Measurements from ENCODE around the gene SLC9A7. TPM values are rescaled to one million over a fixed set of nuclear protein-coding genes. Genes with fewer than 3 reads are reported as not detected.
"Not testable (repeated sequence)": the region's sequence is repeated elsewhere in the genome, so short reads cannot be mapped to it uniquely, and the experiment has no call there.

The SLC9A7 gene
- polyA plus RNA-seq (ENCODE audit: insufficient read length in 4 of 4): 1 to 10 TPM; 4.2 to 5.5 (median 4.6) TPM

DNA sequence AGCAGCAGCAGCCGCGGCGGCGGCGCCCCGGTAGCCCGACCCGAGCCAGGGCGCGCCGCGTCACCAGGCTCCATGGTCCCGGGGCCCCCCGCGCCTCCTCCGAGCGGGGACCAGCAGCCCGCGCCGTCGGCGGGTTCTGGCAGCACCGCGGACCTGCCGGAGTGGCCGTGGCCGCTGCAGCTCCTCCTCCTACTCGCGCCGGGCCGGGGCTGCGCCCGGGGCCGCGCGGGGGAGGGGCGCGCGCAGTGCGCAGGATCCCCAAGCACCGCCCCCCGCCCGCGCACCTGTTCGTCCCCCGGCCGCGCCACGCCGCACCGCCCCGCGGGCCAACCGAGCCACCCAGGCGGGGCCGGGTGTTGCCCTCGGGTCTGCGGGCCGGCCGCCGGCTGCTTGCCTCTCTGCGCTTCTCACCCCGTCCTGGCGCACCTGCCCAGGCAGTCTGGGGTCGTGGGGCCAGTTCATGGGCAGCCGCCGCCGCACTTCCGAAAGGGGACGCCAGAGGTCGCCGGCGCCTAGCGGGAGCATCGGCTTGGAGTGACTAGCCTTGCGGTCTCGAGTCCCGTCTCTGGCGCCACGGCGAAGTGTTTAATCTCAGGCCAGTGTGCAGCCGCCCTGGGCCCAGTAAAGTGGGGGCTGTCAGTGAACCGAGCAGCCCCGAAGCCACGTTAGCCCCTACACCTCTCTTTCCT, at the start of gene SLC9A7:
Gene SLC9A7 (minus strand): TSS at position 163 of the 689 bp plus-strand sequence. CDS start 89 bp downstream, at position 74.
- DNase-seq (ENCODE audit: low read depth in 4 of 4, low spot score in 3 of 4): peak in 3 of 4 donors; percentile 22 to 32 (median 31)

DNA sequence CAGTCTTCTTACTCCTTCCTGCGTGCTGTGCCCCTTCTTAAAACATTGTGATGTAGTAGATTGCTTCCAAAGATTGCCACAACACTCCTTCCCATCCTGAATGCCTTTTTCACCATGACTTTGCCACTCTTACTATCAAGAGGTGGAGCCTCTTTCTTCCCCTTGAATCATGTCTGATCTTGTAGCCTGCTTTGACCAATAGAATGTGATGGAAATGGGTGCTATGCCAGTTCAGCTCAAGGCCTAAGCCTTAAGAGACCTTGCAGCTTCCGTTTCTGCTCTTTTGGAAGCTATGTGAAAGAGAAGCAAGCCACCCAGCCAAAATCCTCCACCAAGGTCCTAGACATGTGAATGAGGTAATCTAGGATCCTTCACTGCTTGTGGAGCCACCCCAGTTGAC, 46.4 kb upstream of the SLC9A7 start:
- DNase-seq (ENCODE audit: low read depth in 4 of 4, low spot score in 3 of 4): no peak

DNA sequence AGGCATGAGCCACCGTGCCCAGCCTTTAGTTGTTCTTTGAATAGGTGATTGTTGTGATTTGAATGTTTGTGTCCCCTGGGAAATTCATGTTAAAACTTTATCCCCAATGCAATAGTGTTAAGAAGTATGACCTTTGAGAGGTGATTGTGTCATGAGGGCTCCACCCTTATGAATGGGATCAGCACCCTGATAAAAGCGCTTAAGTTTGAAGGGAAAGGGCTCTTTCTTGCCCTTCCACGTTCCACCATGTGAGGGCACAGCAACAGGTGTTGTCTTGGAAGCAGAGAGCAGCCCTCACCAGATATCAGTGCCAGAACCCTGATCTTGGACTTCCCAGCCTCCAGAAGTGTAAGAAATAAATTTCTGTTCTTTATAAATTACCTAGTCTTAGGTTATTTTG, 44.2 kb upstream of the SLC9A7 start:
- no peak for DNase-seq (ENCODE audit: low read depth in 4 of 4, low spot score in 3 of 4)

DNA sequence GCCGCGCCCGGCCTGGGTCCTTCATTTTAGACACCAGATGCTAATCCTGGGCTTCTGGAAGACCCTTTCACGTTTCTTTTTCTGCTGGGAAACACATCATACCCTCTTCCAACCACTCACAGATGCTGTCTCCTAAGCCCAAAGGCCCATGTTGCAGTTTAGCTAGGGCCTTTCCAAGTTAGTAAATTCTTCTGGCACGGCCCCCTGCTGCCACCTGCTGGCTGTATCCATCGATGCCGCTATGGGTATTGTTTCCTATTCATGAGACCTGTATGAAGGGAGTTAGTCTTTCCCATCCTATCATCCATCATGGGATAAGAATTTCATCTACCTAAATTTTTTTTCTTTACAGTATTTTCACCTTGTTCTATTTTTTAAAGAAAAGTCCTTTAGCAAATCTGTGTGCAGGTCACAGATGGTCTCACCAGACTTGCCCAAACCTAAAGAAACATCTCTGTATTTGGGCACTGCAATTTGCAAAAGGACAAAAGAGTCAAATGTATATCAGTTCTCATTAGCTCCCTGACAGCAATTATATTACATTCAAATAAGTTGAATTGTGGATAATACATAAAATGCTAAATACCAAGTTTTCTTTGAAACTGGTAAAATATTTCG, 37.8 kb upstream of the SLC9A7 start:
- peak in 2 of 4 donors; percentile 2 to 12 for DNase-seq (ENCODE audit: low read depth in 4 of 4, low spot score in 3 of 4)

DNA sequence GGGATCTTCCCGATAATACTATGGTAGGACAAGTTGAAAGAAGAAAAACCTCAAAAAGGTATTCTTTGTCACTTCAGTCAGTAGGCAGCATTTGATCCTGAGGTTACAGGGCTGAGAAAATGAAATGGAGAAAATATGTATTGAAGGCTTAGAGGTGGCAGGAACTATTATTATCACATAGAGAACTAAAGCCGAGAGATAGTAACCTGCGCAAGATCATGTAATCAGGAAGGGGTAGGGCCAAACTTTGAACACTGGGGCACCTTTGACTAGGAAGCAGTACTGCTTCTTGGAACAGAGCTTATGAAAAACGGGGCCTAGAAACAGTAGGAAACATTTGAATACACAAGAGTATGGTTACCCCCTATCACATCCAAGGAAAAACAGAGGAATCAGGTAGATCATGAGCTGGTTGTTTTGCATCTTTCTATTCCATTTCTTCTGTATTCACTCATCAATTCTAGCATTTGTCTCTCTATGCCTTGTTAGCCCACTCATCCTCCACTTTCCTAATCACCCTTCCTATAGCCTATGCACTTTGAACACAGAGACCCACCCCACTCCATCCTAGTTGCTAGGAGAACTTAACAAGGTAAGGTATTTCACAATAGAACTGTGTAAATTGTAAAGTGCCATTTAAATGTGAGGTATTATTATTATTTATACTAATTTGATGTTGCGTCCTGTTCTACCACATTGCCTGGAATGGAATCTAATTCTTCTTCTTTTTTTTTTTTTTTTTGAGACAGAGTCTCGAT, 34.6 kb upstream of the SLC9A7 start:
- no peak for DNase-seq (ENCODE audit: low read depth in 4 of 4, low spot score in 3 of 4)

DNA sequence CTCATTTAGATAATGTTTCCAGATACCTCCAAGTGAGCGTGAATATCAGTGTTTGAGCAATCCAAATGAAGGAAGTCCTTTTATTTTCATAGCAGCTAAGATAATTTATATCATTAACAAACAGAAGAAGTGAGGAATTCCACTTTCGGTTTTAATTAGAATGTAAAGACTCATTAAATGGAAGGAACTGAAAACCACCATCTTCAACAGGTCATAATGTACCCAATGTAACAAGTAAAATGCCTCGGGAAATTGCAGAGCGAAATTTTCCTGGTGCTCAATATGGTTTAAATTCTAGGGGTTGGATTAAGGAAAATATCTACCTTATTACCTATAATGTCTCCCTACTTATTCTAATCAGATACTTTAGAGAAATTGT, 33.9 kb upstream of the SLC9A7 start:
- DNase-seq (ENCODE audit: low read depth in 4 of 4, low spot score in 3 of 4): no peak

DNA sequence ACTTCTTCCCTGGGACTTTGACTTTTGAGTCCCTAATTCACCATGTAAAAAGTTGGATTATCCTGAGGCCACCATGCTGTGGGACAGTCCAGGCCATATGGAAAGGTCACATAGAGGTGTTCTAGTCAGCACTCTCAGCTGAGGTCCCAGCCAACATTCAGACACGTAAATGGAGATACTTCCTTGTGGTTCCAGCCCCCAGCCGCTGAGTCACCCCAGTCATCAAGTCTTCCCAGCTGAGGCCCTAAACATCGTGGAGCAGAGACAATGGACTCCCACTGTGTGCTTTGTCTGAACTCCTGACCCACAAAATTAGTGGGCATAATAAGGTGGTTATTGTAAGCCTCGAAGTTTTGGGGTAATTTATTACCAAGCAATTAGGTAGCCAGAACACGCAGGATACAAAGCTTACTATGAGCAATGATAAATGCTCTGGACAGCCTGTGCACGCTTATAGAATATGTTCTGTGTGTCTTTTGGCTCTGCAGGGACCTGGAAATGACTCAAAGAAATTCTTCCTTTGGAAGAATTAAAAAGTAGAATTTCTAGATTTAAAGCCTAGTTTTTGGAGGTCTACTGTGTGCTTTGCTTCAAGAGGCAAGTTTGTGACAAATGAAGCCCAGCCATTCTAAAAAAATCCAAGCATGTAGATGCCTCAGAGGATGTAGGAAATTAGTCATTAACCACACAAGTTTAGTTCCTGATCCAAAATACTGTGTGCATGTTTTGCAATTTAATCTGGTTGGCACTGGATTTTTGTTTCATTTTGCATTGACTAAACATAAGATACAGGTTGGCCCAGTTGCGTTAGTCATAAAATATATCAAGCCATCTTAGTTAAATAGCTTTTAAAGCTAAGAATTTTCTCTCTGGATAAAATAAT, 33.2 kb upstream of the SLC9A7 start:
- DNase-seq (ENCODE audit: low read depth in 4 of 4, low spot score in 3 of 4): peak in 1 of 4 donors; percentile 7

DNA sequence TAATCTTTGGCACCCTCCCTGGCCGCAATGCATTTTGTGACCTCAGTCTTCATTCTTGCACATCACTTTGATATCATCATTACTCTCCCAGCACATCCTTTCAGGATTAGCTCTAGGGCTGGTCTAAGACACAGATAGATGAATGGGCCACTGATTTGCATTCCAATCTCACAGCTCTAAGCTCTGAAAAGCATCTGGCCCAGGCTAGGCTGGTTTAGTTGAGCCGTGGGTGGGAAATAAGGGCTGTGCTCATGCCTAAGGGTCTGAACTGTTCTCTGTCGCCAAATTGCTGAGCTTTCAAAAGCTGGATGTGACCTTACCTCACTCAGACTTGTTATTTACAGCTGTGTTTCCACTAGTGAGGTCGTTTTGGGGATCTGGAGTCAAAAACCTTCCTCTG, 30.0 kb upstream of the SLC9A7 start:
- DNase-seq (ENCODE audit: low read depth in 4 of 4, low spot score in 3 of 4): no peak

DNA sequence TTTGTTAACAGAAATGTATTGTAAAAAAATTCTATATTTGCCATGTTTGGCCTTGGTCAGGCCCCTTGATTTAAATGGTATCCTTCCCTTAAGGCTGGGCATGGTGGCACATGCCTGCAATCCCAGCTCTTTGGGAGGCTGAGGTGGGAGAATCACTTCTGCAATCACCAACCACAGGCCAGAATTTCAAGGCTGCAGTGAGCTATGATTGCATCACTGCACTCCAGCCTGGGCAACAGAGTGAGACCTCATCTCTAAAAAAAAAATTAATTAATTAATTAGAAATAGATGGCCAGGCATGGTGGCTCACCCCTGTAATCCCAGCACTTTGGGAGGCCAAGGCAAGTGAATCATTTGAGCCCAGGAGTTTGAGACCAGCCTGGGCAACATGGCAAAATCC, 25.5 kb upstream of the SLC9A7 start:
- not testable (repeated sequence) for DNase-seq (ENCODE audit: low read depth in 4 of 4, low spot score in 3 of 4)

DNA sequence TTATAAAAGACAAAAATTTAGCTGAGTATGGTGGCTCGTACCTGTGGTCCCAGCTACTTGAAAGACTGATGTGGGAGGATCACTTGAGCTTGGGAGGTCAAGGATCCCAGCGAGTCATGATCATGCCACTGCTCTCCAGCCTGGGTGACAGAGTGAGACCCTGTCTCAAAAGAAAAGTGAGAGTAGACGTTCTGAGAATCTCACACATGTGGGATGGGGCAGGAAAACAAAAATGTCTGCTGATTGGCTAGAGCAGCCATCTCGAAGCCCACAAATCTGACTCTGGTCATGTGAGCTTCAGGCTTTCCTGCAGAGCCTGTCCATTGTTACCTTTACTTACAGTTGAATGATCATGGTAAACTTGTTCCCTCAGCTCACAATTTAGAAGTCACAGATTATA, 23.1 kb upstream of the SLC9A7 start:
- no peak for DNase-seq (ENCODE audit: low read depth in 4 of 4, low spot score in 3 of 4)

DNA sequence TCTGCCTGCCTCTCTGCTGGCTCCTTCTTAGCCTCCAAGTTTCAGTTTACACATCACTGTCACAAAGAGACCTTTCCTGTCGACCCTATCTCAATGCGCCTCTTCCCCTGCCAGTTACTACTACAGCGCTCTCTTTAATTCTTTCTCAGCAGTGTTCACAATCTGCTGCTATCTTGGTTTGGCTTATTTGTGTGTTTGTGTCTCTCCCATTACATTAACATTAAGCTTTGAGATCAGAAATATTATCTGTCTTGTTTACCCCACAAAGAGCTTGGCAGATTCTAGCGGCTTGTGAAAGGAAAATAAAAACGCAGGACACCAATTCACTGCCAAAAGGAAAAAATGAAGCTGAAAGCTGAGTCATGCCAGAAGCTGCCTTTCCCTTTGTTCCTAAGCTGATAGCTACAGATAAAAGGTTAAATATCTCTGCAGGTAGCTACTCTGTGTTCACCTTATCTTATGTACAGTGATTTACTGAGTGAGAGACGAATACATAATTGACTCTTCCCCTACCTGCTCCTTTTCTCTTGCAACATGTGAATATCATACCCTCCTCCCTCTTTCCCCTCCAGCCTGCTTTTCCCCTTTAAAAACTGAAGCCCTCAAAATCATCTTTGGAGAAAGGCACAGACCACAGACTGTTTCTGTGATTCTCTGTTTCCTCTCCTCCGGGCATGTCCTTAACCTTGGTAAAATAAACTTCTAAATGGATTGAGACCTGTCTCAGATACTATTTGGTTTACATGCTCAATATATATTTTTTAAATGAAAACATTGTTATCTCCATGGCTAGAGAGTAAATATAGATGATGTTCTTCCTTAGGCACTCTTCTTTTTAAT, 19.3 kb upstream of the SLC9A7 start:
- DNase-seq (ENCODE audit: low read depth in 4 of 4, low spot score in 3 of 4): no peak

DNA sequence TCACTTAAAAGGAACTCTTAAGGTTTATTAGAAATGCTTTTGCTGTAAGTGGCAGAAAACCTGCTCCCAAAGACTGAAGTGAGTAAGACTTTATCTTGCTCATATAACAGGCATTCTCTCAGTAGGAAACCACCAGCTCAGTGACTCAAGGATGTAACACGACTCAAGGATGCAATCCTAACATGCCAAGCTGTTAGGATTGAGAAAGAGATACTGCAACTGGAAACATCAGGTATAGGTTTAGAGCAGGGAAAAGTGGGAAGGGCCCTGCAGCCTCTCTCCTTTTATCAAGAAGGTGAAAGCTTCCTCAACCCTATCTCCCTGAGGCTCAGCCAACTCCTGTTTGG, 11.9 kb upstream of the SLC9A7 start:
- DNase-seq (ENCODE audit: low read depth in 4 of 4, low spot score in 3 of 4): no peak

DNA sequence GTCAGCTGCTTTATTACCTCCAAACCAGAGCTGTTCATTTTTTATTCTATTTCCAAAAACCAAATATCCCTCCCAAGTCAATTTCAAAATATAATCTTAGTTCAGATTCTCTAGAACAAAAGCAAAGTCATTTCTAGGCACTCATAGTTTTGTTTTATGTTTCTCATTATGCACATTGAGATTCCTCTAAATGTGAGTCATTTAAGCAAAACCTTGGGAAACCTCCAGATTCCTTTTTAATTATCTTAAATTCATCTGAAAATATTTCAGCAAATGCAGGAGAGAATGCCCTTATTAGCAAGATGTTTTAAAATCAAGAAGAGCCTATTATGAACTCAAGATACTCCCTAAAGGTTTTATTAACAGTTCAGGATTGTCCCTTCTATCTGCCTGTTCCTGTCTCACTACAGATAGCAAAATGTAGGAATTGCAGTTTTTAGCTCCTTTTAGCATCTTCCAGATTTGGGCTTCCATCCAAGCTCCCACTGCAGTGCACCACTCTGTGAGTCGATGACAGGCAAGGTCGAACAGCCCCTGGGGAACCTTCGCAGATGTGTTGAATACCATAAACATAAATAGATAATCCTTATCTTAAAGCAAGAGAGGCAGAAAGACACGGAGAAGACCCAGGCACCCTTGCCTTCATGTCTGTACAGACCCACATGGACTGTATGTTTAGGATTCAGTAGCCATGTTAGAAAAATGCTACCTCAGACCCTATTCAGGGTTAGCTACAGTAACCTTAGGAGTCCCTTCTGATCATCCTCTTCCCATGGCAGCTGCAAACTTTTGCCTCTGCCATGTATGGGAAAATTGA, 11.3 kb upstream of the SLC9A7 start:
- no peak for DNase-seq (ENCODE audit: low read depth in 4 of 4, low spot score in 3 of 4)

DNA sequence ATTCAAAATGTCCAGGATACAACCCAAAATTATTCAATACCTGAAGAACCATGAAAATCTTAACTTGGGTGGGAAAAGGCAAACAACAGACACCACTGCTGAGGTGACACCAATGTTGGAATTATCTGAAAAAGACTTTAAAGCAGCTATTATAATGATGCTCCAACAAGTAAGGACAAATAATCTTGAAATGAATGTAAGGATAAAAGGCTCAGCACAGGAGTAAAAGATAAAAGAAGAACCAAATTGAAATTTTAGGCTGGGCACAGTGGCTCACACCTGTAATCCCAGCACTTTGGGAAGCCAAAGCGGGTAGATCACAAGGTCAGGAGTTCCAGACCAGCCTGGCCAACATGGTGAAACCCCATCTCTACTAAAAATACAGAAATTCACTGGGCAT, 4.0 kb upstream of the SLC9A7 start:
- no peak for DNase-seq (ENCODE audit: low read depth in 4 of 4, low spot score in 3 of 4)

DNA sequence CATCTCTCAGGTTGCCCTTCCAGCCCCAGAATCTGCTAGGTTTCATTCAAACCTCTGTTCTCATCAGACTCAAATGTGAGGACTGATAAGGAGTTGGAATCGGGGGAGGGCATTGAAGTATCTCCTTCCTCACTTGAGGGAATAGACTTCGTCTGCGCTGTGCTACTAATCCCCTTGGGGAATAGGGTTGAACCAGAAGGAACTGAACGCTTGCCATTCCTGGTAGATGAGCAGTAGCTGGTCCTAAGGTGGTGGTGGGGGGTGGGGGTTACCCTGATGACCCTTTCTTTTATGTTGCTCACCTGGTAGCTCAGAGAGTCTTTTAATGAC, 692 bp upstream of the SLC9A7 start:
- DNase-seq (ENCODE audit: low read depth in 4 of 4, low spot score in 3 of 4): no peak

DNA sequence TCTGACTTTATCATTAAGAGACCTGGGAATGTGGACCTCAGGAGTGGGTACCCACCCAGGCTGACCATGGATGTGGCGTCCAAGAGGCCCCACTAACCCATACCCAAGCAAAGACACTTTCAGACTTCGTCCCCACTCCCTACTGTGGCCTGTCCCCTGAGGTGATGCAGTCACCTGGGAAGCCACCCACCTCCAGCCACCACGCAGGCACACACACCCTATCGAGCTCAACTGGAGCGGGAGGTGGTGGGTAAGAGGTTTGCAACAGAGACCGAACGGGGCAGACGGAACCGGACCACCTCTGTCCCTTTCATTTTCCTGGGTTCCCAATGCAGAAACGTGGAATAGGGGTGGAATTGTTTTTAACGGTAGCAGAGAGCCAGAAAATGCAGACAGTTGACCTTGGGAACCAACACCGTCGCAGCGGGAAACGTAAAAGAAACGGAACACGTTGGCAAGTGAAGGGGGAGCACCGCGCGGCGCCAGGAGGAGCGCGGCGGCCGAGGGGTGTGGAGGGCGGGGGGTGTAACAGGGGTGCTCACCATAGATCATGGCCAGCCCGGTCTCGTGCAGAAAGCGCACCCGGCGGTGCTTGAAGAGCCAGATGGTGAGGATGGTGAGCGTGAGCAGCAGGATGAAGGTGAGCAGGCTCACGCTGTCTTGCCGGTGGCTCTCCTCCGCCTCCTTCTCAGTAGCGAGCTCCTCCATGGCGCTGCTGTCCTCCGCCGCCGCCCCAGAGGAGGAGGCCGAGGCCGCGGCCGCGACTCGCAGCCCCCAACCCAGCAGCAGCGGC, 559 bp downstream of the SLC9A7 start:
- DNase-seq (ENCODE audit: low read depth in 4 of 4, low spot score in 3 of 4): no peak

DNA sequence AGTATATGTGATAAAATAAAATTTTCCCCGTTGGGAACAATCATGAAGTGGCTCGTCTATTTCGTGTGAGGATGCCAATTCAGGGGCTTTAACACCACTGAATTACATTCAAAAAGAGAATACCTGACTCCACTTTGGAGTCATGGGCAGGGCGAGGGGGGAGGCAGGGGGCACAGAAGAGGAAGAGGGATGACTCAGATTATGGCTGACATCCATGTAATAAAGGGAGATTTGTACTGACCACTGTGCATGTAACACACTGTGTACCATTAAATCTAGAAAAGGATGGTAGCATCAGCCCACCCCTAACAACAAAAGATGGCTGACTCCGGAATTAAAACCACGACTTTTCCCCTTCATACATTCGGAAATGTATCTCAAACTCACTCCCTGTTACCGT, 1.3 kb downstream of the SLC9A7 start:
- no peak for DNase-seq (ENCODE audit: low read depth in 4 of 4, low spot score in 3 of 4)

DNA sequence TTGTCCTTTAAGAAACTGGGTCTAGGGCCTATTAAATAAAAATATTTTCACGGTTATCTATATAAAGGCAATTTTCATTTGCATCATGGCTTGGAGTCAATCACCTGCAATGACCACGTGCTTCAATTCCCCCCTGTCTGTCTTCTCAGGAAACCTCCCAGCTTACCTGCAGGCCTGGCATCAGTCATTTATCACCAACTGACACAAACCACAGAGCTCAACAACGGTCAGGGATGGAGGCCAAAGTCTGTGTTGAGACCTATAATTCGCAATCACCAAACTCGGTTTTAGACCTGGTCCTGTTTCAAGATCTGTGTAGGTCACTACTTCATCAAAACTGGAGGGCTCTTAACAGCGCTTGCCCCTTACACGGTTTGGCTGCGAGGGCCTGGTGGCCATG, 1.9 kb downstream of the SLC9A7 start:
- DNase-seq (ENCODE audit: low read depth in 4 of 4, low spot score in 3 of 4): no peak

DNA sequence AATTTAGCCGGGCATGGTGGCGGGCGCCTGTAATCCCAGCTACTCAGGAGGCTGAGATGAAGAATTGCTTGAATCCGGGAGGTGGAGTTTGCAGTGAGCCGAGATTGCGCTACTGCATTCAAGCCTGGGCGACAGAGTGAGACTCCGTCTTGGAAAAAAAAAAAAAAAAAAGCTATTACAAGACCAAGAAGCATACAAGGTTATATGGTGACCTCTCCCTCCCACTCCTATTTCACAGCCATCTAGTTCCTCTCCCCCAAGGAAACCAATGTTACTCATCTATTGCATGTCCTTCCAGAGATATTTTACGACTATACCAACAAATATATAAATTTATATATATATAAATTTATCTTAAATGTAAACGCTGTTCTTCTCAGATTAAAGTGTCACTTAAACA, 3.2 kb downstream of the SLC9A7 start:
- DNase-seq (ENCODE audit: low read depth in 4 of 4, low spot score in 3 of 4): no peak

All from left renal pelvis (tissue), 4 donors.